A673 (cell line): Measurements from ENCODE around the gene RIC8A. TPM values are rescaled to one million over a fixed set of nuclear protein-coding genes. Genes with fewer than 3 reads are reported as not detected.

Experiments used
- BruUV-seq: library from RNA; stranded (reverse); fragments of 400-500 nt; replicated peaks from 2 replicates; lab custom pipeline; 2021; lab: Mats Ljungman, UMichigan
- CTCF ChIA-PET: fragments of 300-600 bp; sonication (Branson Sonifier 250); formaldehyde crosslinking; loops from one replicate; lab custom pipeline; 2022; ENCODE audit warnings: antibody characterized with exemption; lab: Charles Lee
- POLR2A ChIA-PET: fragments of 300-600 bp; sonication (Branson Sonifier 250); formaldehyde crosslinking; loops from one replicate; lab custom pipeline; 2022; ENCODE audit warnings: antibody characterized with exemption; ENCODE audit not compliant: low non-redundant PET; lab: Charles Lee
- DNase-seq: peaks from one replicate; pipeline ENCODE4 v3.0.0-alpha.2; 2015; ENCODE audit warnings: low spot score
- H3K27ac ChIP-seq: fragments of 200-600 bp; sonication (generic); 2 replicates; pipeline ENCODE4 v1.5.1; 2016; ENCODE audit warnings: mixed run types, low read depth, mild to moderate bottlenecking, mixed read lengths, antibody characterized with exemption, low read length; ENCODE audit not compliant: poor library complexity, severe bottlenecking
- H3K27me3 ChIP-seq: fragments of 200-600 bp; sonication (generic); replicated peaks from 2 replicates; pipeline ENCODE4 v1.6.1; 2017; ENCODE audit warnings: mixed run types, low read depth, mild to moderate bottlenecking, mixed read lengths, antibody characterized with exemption, low read length; ENCODE audit not compliant: insufficient read depth, poor library complexity
- H3K36me3 ChIP-seq: fragments of 200-600 bp; sonication (generic); 2 replicates; pipeline ENCODE4 v1.6.1; 2016; ENCODE audit warnings: mixed run types, mild to moderate bottlenecking, mixed read lengths, antibody characterized with exemption, low read length; ENCODE audit not compliant: insufficient read depth, poor library complexity, severe bottlenecking
- H3K4me1 ChIP-seq: fragments of 200-600 bp; sonication (generic); 2 replicates; pipeline ENCODE4 v1.6.1; 2017; ENCODE audit warnings: mixed run types, mild to moderate bottlenecking, mixed read lengths, antibody characterized with exemption, low read length; ENCODE audit not compliant: insufficient read depth, poor library complexity, severe bottlenecking
- H3K4me3 ChIP-seq: fragments of 200-600 bp; sonication (generic); 2 replicates; pipeline ENCODE4 v1.5.1; 2016; ENCODE audit warnings: low read depth, mixed run types, mild to moderate bottlenecking, mixed read lengths, low read length; ENCODE audit not compliant: poor library complexity, severe bottlenecking
- H3K9me3 ChIP-seq: fragments of 200-600 bp; sonication (generic); 2 replicates; pipeline ENCODE4 v1.6.1; 2016; ENCODE audit warnings: mixed run types, low read depth, mild to moderate bottlenecking, mixed read lengths, antibody characterized with exemption, low read length; ENCODE audit not compliant: poor library complexity, severe bottlenecking
- CTCF ChIP-seq: fragments of 300-800, 200-600 bp; sonication (generic); conservative IDR thresholded peaks from 2 replicates; pipeline ENCODE4 v1.5.1; 2017; ENCODE audit warnings: low read depth, mild to moderate bottlenecking, antibody characterized with exemption, low read length, moderate library complexity, mixed read lengths
- EZH2 ChIP-seq: fragments of 200-600 bp; sonication (generic); IDR thresholded peaks from 2 replicates; pipeline ENCODE4 v1.6.1; 2017; ENCODE audit warnings: borderline replicate concordance, low read depth, mild to moderate bottlenecking, mixed read lengths, antibody characterized with exemption, low read length; ENCODE audit not compliant: poor library complexity, severe bottlenecking
- intact Hi-C: fragments of 100-400 bp; cut with micrococcal nuclease; formaldehyde crosslinking; loops from one replicate; pipeline ENCODE4 v1.10.0; 2022; ENCODE audit not compliant: unreplicated experiment
- total RNA-seq: library from RNA; stranded (reverse); gene quantifications from 2 replicates; pipeline ENCODE4 v1.2.3, GENCODE V29; 2021

The RIC8A gene
- total RNA-seq, 1 experiment from 2014 or later: 88.2 TPM

- Histone ChIP-seq H3K36me3 (no peaks in the 10 kb centered on the region), H3K27ac (no peak overlapping the region), H3K27me3 (no peaks in the 10 kb centered on the region), H3K9me3 (no peaks in the 10 kb centered on the region), H3K4me1 (no peaks in the 10 kb centered on the region), H3K4me3 (no peak overlapping the region)
- DNase-seq: no peak
- ChIA-PET CTCF (no interaction called here), POLR2A (no interaction called here)
- no TSS peak for BruUV-seq
- intact Hi-C loops: no loop called here
- no peak for TF ChIP-seq CTCF
- no peak for TF ChIP-seq EZH2
Measured at GRCh38 chr11:261624-262023, 54.1 kb downstream of the RIC8A start.

Other genes starting within 250 kb of the RIC8A start
- not detected in 2 replicates for gene SCGB1C1, start 14.6 kb upstream of the RIC8A start, total RNA-seq
- 22.2 and 26.2 TPM in 2 replicates for gene BET1L, start 309 bp upstream of the RIC8A start, total RNA-seq
- gene SIRT3, start 28.6 kb downstream of the RIC8A start, total RNA-seq: 13.6 and 17.1 TPM in 2 replicates
- 195 and 199 TPM in 2 replicates for gene PSMD13, start 29.3 kb downstream of the RIC8A start, total RNA-seq
- gene NLRP6, start 70.7 kb downstream of the RIC8A start, total RNA-seq: not detected in 2 replicates
- 5.4 and 8.6 TPM in 2 replicates for gene PGGHG, start 81.4 kb downstream of the RIC8A start, total RNA-seq
- not detected in 2 replicates for gene IFITM5, start 91.8 kb downstream of the RIC8A start, total RNA-seq
- 23.3 and 25.5 TPM in 2 replicates for gene IFITM2, start 100.1 kb downstream of the RIC8A start, total RNA-seq
- 24.4 and 34.1 TPM in 2 replicates for gene IFITM1, start 106.3 kb downstream of the RIC8A start, total RNA-seq
- 87.6 and 99.8 TPM in 2 replicates for gene IFITM3, start 113.2 kb downstream of the RIC8A start, total RNA-seq
- gene B4GALNT4, start 161.8 kb downstream of the RIC8A start, total RNA-seq: 19.0 and 28.9 TPM in 2 replicates
- not detected in 2 replicates for gene PKP3, start 186.5 kb downstream of the RIC8A start, total RNA-seq
- 16.6 and 17.6 TPM in 2 replicates for gene SIGIRR, start 207.3 kb downstream of the RIC8A start, total RNA-seq
- 0.26 TPM in 1 of 2 replicates, not detected in the other for gene ANO9, start 234.3 kb downstream of the RIC8A start, total RNA-seq
- 33.5 and 37.6 TPM in 2 replicates for gene PTDSS2, start 242.6 kb downstream of the RIC8A start, total RNA-seq